Body of pancreas (tissue), 4 donors: ENCODE data around the gene RNF151.

Experiments used
- CTCF ChIP-seq, 7 experiments: fragments of 450-650 bp in 4 of 7; fragments of 200-600 bp in 3 of 7; sonication (generic) in 3 of 7; IDR thresholded peaks; one replicate each; pipeline ENCODE4 v1.5.1; 2016 to 2019; ENCODE audit warnings: antibody characterized with exemption in 7 of 7
- POLR2A ChIP-seq, 3 donors: fragments of 450-650 bp; IDR thresholded peaks; one replicate each; pipeline ENCODE4 v1.6.1; 2016; ENCODE audit warnings: antibody characterized with exemption in 3 of 3, mild to moderate bottlenecking in 2 of 3

- TF ChIP-seq CTCF (IDR thresholded peaks at IDR 0.05): no peak
- no peak for TF ChIP-seq POLR2A (IDR thresholded peaks at IDR 0.05)
Measured at GRCh38 chr16:1919327-1919998, 47.2 kb upstream of the RNF151 start.
